BJ (cell line): ENCODE measurements around the gene DERL2. TPM values are rescaled to one million over a fixed set of nuclear protein-coding genes. Genes with fewer than 3 reads are reported as not detected.

Experiments
- CTCF ChIA-PET: fragments of 350-600 bp; formaldehyde crosslinking; extraction: SDS; loops from one replicate; lab custom pipeline; 2021; ENCODE audit warnings: antibody characterized with exemption, inconsistent platforms; lab: Yijun Ruan, JAX
- POLR2A ChIA-PET: fragments of 300-600 bp; sonication (Branson Sonifier 250); formaldehyde crosslinking; extraction: SDS; loops from one replicate; lab custom pipeline; 2021; ENCODE audit warnings: antibody characterized with exemption; lab: Charles Lee
- DNase-seq: peaks from one replicate; pipeline ENCODE4 v3.0.0-alpha.2; 2011; ENCODE audit warnings: low read depth
- H3K27me3 ChIP-seq: 2 replicates; pipeline ENCODE4 v1.6.0; 2011; ENCODE audit warnings: low read length; ENCODE audit not compliant: control insufficient read depth, insufficient read depth
- H3K36me3 ChIP-seq: 2 replicates; pipeline ENCODE4 v1.5.1; 2011; ENCODE audit warnings: low read length; ENCODE audit not compliant: control insufficient read depth, insufficient read depth
- H3K4me3 ChIP-seq: 2 replicates; pipeline ENCODE4 v1.5.1; 2011; ENCODE audit warnings: low read depth, mild to moderate bottlenecking, control low read depth, low read length
- polyA plus RNA-seq: library from polyadenylated mRNA; depleted of rRNA; stranded (reverse); fragments of >200 nt; gene quantifications from 2 replicates; pipeline ENCODE4 v1.2.3, GENCODE V29; 2011
- TF ChIP-seq, protein P1 (sequence below): IDR thresholded peaks from 2 replicates; pipeline ENCODE4 v1.5.1; 2011; ENCODE audit warnings: low read depth, mild to moderate bottlenecking, control low read depth, inconsistent platforms, low read length, moderate library complexity; ENCODE audit not compliant: insufficient read depth

Gene DERL2
- polyA plus RNA-seq, 1 experiment = 69.3 TPM

- ChIA-PET POLR2A (no interaction called here), CTCF (no interaction called here)
Observed at GRCh38 chr17:5522476-5522875, 36.5 kb upstream of the DERL2 start.

DNA sequence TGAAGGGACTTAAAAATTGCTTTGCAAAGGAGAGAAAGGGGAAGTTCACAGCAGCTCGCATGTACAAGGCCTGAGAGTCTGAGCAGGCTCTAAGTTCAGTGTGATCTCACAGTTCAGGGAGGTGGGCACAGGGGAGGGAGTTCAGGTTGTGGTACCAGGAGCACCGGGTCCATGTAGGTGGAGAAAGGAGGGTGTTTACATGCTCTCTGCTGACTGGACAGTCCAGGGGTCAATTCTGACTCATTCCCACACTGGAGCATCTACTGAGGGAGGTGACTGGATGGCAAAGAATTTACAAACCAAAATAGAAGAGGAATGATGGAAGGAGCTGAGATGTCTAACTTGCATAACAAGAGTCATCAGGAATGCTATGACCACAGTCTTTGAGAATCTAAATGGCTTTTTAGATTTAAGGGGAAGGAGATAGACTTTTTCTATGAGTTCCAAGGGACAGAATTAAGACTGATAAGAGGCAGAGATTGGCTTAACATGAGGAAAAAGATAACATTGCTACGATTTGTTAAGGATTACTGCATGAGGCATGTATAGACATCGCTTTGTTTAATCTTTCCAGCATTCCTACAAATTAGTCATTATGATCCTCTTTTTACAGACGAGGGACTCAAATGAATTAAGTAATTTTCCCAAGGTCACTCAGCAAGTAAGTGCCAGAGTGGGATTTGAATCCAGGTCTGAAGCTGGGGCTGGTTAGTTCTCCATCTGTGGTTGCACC is 30.2 kb upstream of the DERL2 start:
- ChIA-PET CTCF (no interaction called here), POLR2A (no interaction called here)
- TF ChIP-seq, protein P1, sequence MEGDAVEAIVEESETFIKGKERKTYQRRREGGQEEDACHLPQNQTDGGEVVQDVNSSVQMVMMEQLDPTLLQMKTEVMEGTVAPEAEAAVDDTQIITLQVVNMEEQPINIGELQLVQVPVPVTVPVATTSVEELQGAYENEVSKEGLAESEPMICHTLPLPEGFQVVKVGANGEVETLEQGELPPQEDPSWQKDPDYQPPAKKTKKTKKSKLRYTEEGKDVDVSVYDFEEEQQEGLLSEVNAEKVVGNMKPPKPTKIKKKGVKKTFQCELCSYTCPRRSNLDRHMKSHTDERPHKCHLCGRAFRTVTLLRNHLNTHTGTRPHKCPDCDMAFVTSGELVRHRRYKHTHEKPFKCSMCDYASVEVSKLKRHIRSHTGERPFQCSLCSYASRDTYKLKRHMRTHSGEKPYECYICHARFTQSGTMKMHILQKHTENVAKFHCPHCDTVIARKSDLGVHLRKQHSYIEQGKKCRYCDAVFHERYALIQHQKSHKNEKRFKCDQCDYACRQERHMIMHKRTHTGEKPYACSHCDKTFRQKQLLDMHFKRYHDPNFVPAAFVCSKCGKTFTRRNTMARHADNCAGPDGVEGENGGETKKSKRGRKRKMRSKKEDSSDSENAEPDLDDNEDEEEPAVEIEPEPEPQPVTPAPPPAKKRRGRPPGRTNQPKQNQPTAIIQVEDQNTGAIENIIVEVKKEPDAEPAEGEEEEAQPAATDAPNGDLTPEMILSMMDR = no peak
- H3K4me3 ChIP-seq = no peak overlapping the region
- DNase-seq = peak; percentile 98
- H3K36me3 ChIP-seq = no peaks in the 10 kb centered on the region; the same call in 1 of the 2 replicates
- H3K27me3 ChIP-seq = no peaks in the 10 kb centered on the region

More at GRCh38 chr17:5522476-5522875, 36.5 kb upstream of the DERL2 start:
- peaks cover 7% of the 10 kb centered on the region; the same call in 1 of the 2 replicates for H3K36me3 ChIP-seq
- no peaks in the 10 kb centered on the region for H3K27me3 ChIP-seq
- H3K4me3 ChIP-seq = no peak overlapping the region
- TF ChIP-seq, protein P1 = no peak
- DNase-seq = no peak

GRCh38 chr17:5514976-5515375 is 29.0 kb upstream of the DERL2 start:
- no peak overlapping the region for H3K4me3 ChIP-seq
- H3K36me3 ChIP-seq = no peaks in the 10 kb centered on the region; the same call in 1 of the 2 replicates
- TF ChIP-seq, protein P1 = no peak
- no peak for DNase-seq
- ChIA-PET POLR2A (no interaction called here), CTCF (interaction anchor here (1.1 kb wide), 1 partner anchor 15 kb away, joined by 3 read pairs; no protein-coding TSS in a partner anchor)
- H3K27me3 ChIP-seq = no peaks in the 10 kb centered on the region

- Histone ChIP-seq H3K4me3 (no peak overlapping the region), H3K27me3 (no peaks in the 10 kb centered on the region), H3K36me3 (no peaks in the 10 kb centered on the region; the same call in 1 of the 2 replicates)
- ChIA-PET CTCF (no interaction called here), POLR2A (no interaction called here)
- TF ChIP-seq, protein P1 = no peak
- DNase-seq = no peak
Observed at GRCh38 chr17:5513628-5514027, 27.6 kb upstream of the DERL2 start.

DNA sequence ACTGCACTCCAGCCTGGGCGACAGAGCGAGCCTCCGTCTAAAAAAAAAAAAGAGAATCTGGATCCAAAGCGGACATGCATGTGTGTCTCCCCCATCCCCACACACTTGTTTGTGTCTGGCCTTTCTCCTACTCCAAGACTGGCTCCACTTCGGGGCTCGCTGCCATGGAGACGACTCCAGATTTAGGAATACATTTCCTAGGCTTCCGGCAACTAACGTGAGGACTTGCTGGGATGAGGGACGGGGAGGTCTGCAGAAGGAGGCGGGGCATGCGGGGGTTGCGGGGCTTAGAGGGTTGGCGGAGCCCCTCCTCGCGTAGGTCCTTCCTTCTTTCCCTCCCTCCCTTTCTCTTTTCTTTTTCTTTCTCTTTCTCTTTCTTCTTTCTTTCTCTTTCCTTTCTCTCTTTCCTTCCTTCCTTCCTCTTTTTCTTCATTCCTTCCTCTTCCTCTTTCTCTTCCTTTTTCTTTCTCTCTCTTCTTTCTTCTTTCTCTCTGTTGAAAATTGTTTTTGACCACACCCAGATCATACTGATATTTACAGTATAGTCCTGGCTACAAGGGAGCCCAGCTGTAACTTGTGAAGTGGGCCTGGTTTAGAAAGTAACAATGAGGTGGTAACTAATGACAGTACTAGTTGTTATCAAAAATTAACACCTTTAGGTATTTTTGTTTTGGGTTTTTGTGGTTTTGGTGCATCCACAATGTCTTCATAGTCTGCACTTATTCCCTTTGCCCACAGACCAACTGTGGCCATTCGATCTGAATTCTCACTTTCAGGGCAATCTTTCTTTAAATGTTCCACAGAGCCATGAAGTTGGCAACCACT is 25.6 kb upstream of the DERL2 start:
- Histone ChIP-seq H3K36me3 (no peaks in the 10 kb centered on the region; the same call in 1 of the 2 replicates), H3K27me3 (no peaks in the 10 kb centered on the region), H3K4me3 (no peak overlapping the region)
- POLR2A ChIA-PET = no interaction called here
- CTCF ChIA-PET = interaction anchor here (1.7 kb wide), 1 partner anchor 11 kb away, joined by 5 read pairs; a partner anchor contains a TSS
- no peak for DNase-seq
- TF ChIP-seq, protein P1 = no peak
